Glutamatergic neuron (in vitro differentiated cells): Measurements from ENCODE around the gene NFE2. TPM values are rescaled to one million over a fixed set of nuclear protein-coding genes. Genes with fewer than 3 reads are reported as not detected.

ENCODE experiments used
- DNase-seq: peaks from one replicate; pipeline ENCODE4 v3.0.0; 2022
- H3K27ac Mint-ChIP-seq: one replicate; pipeline ENCODE4 v1.8.0; 2020; ENCODE audit warnings: mild to moderate bottlenecking, mixed read lengths, inconsistent platforms; ENCODE audit not compliant: unreplicated experiment
- H3K27me3 Mint-ChIP-seq: one replicate; pipeline ENCODE4 v1.8.0; 2020; ENCODE audit warnings: mild to moderate bottlenecking, moderate library complexity, mixed read lengths, inconsistent platforms; ENCODE audit not compliant: unreplicated experiment
- H3K36me3 Mint-ChIP-seq: one replicate; pipeline ENCODE4 v1.8.0; 2020; ENCODE audit warnings: mild to moderate bottlenecking, mixed read lengths, inconsistent platforms; ENCODE audit not compliant: unreplicated experiment
- H3K4me1 Mint-ChIP-seq: one replicate; pipeline ENCODE4 v1.8.0; 2020; ENCODE audit warnings: mild to moderate bottlenecking, low read depth, mixed read lengths, inconsistent platforms; ENCODE audit not compliant: unreplicated experiment
- H3K4me3 Mint-ChIP-seq: one replicate; pipeline ENCODE4 v1.8.0; 2020; ENCODE audit warnings: mild to moderate bottlenecking, mixed read lengths, inconsistent platforms; ENCODE audit not compliant: unreplicated experiment
- H3K9me3 Mint-ChIP-seq: one replicate; pipeline ENCODE4 v1.8.0; 2020; ENCODE audit warnings: mild to moderate bottlenecking, moderate library complexity, mixed read lengths, inconsistent platforms; ENCODE audit not compliant: unreplicated experiment
- CTCF ChIP-seq: fragments of 200-600 bp; sonication (generic); IDR thresholded peaks from one replicate; pipeline ENCODE4 v1.5.0; 2021; ENCODE audit not compliant: partially characterized antibody, unreplicated experiment
- total RNA-seq: library from RNA; stranded (reverse); fragmentation: NEBNext Ultra II Directional; extraction: Animal tissue kit (Norgen Biotek cat#: 25700); gene quantifications from one replicate; pipeline ENCODE4 v1.2.1, GENCODE V29; 2021; ENCODE audit not compliant: unreplicated experiment

The NFE2 gene
- total RNA-seq, 1 donor from 2014 or later = not detected

- H3K9me3 Mint-ChIP-seq = peaks cover 4% of the 10 kb centered on the region
- no peak for TF ChIP-seq CTCF
- H3K27me3 Mint-ChIP-seq = peaks cover 5% of the 10 kb centered on the region
- H3K4me3 Mint-ChIP-seq = peak overlapping the region; percentile 52
- no peak for DNase-seq
- H3K4me1 Mint-ChIP-seq = peaks cover 44% of the 10 kb centered on the region
- H3K27ac Mint-ChIP-seq = peak overlapping the region; percentile 86
- no peaks in the 10 kb centered on the region for H3K36me3 Mint-ChIP-seq
Observed at GRCh38 chr12:54261815-54262402, 38.9 kb downstream of the NFE2 start.

GRCh38 chr12:54259194-54260011 lies 41.4 kb downstream of the NFE2 start:
- peak; percentile 88 for DNase-seq
- H3K27ac Mint-ChIP-seq = peak overlapping the region; percentile 98
- H3K27me3 Mint-ChIP-seq = peaks cover 9% of the 10 kb centered on the region
- TF ChIP-seq CTCF = no peak
- no peaks in the 10 kb centered on the region for H3K36me3 Mint-ChIP-seq
- peak overlapping the region; percentile 89 for H3K4me3 Mint-ChIP-seq
- peaks cover 41% of the 10 kb centered on the region for H3K4me1 Mint-ChIP-seq
- H3K9me3 Mint-ChIP-seq = peaks cover 4% of the 10 kb centered on the region

DNA sequence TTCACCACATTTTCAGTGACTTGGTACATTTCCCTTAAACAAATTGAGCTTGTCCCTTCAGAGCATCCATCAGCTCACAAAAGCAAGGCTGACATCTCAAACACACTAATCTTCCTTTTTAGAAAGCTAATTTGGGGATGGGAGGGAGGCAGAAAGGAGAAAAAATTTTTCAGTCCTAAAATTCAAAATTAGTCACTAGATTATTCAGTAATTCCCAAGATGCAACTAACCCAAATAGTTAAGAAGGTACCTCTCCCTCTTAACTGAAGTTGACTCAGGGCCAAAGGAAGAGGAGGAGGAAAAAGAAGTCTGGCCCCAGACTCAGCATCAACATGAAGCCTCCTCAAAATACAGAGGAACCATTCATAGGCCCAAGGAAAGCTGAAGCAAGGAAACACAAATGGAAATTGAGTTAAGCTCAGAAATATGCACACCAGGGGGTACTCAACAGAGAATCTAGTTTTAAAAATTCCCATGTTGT lies 42.6 kb downstream of the NFE2 start:
- no peaks in the 10 kb centered on the region for H3K36me3 Mint-ChIP-seq
- H3K9me3 Mint-ChIP-seq = peaks cover 4% of the 10 kb centered on the region
- H3K27me3 Mint-ChIP-seq = peaks cover 9% of the 10 kb centered on the region
- H3K27ac Mint-ChIP-seq = peak overlapping the region; percentile 98
- peak overlapping the region; percentile 89 for H3K4me3 Mint-ChIP-seq
- peaks cover 41% of the 10 kb centered on the region for H3K4me1 Mint-ChIP-seq
- DNase-seq = no peak
- no peak for TF ChIP-seq CTCF

- peaks cover 36% of the 10 kb centered on the region for H3K4me1 Mint-ChIP-seq
- no peak for DNase-seq
- H3K36me3 Mint-ChIP-seq = no peaks in the 10 kb centered on the region
- TF ChIP-seq CTCF = no peak
- H3K4me3 Mint-ChIP-seq = peak overlapping the region; percentile 89
- peaks cover 9% of the 10 kb centered on the region for H3K27me3 Mint-ChIP-seq
- peaks cover 4% of the 10 kb centered on the region for H3K9me3 Mint-ChIP-seq
- H3K27ac Mint-ChIP-seq = peak overlapping the region; percentile 98
Observed at GRCh38 chr12:54257332-54257731, 43.5 kb downstream of the NFE2 start.

DNA sequence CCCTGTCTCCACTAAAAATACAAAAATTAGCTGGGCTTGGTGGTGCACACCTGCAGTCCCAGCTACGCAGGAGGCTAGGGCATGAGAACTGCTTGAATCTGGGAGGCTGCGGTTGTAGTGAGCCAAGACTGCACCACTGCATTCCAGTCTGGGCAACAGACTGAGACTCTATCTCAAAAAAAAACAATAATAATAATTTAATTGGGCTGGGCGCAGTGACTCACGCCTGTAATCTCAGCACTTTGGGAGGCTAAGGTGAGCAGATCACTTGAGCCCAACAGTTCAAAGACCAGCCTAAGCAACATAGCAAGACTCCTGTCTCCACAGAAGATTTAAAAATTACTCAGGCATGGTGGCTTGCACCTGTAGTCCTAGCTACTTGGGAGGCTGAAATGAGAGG lies 47.6 kb downstream of the NFE2 start:
- H3K4me1 Mint-ChIP-seq = peaks cover 16% of the 10 kb centered on the region
- H3K27ac Mint-ChIP-seq = no peak overlapping the region
- TF ChIP-seq CTCF = no peak
- no peaks in the 10 kb centered on the region for H3K36me3 Mint-ChIP-seq
- H3K9me3 Mint-ChIP-seq = no peaks in the 10 kb centered on the region
- no peak overlapping the region for H3K4me3 Mint-ChIP-seq
- DNase-seq = no peak
- peaks cover 8% of the 10 kb centered on the region for H3K27me3 Mint-ChIP-seq
